Measurements from ENCODE around the gene MINK1.
A peak's percentile ranks its signal among the peaks of the same experiment; 100 is the strongest.

Gene MINK1

DNA sequence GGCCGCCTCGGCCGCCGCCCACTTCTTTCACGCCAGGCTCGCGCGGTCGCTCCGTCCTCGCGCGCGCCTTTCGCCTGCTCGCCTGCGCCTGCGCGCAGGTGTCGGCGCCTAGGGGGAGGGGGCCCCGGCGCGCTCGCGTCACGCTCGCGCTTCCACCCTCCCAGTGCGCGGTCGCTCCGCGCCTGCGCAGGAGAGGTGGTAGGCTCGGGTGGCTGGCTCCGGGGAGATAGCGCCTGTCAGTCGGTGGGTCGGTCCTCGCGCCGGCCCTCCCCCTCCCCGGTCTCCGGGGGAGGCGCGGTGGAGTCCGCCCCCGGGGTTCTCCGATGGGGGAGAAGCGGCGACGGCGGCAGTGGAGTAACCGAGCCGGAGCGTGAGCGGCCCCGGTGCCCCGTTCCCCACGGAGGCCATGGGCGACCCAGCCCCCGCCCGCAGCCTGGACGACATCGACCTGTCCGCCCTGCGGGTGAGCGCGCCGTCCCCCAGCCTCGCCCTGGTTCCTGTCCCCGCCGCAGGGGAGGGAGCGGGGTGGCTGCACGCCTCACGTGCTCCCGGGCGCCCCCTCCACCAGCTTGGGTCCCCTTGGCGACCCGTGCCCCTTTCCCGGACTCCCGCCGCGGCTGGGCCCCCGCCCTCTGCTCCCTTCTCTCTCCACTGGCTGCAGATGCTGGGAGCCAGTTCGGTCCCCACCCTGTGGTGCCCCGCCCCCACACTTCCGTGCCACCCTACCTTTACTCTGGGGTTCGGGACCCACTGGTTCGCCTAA is at the start of gene MINK1:
Gene MINK1 (plus strand): TSS at position 163 of the 763 bp plus-strand sequence. CDS start 244 bp downstream, at position 407.
- in situ Hi-C loops (cut with MboI; ENCODE audit: low pct_unique_long_range_greater_than_20kb, low sequenced_read_pairs, unreplicated experiment) = no loop called here
- peak; percentile 100 for DNase-seq (ENCODE audit: low spot score)
- TF ChIP-seq, protein P1, sequence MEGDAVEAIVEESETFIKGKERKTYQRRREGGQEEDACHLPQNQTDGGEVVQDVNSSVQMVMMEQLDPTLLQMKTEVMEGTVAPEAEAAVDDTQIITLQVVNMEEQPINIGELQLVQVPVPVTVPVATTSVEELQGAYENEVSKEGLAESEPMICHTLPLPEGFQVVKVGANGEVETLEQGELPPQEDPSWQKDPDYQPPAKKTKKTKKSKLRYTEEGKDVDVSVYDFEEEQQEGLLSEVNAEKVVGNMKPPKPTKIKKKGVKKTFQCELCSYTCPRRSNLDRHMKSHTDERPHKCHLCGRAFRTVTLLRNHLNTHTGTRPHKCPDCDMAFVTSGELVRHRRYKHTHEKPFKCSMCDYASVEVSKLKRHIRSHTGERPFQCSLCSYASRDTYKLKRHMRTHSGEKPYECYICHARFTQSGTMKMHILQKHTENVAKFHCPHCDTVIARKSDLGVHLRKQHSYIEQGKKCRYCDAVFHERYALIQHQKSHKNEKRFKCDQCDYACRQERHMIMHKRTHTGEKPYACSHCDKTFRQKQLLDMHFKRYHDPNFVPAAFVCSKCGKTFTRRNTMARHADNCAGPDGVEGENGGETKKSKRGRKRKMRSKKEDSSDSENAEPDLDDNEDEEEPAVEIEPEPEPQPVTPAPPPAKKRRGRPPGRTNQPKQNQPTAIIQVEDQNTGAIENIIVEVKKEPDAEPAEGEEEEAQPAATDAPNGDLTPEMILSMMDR (IDR thresholded peaks at IDR 0.05; ENCODE audit: extremely low read depth, insufficient read depth, missing control alignments) = no peak

DNA sequence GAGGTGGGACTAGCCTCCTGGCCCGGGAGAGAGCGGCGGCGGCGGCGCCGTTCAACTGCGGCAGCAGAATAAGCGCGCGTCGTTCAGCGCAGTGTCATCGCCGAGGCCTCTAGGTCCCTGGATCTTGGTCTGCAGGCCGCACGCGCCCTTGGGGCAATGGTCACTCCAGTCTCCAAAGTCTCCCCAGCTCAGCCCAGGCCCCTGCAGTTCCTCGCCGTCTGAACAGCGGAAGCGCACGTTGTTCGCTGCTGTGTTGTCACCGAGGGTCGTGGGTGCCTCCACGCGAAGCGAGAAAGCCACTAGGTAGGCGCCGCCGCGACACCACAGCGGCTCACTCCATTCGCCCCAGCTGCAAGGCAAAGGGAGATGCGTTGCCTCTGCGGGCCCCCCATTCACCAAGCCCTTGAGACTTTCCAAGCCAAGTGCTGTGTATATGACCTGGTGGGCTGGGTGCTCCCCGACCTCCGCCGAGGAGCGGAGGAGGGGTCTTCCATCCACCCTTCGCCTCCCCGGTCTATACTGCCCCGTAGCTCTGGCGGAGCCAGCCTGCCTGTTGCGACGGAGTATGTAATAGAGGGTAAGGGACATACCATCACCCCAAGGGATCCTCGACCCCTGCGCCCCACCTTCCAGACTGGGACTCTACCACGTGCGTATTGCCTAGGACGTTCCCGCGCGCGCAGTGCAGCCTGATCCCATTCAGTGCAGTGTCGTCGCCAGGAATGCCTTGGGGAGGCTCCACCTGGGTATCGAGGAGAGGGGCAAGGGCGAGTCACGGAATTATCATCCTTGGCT is 47.6 kb upstream of the MINK1 start:
- TF ChIP-seq, protein P1 (IDR thresholded peaks at IDR 0.05; ENCODE audit: extremely low read depth, insufficient read depth, missing control alignments) = no peak
- no peak for DNase-seq (ENCODE audit: low spot score)
- in situ Hi-C loops (cut with MboI; ENCODE audit: low pct_unique_long_range_greater_than_20kb, low sequenced_read_pairs, unreplicated experiment) = no loop called here

DNA sequence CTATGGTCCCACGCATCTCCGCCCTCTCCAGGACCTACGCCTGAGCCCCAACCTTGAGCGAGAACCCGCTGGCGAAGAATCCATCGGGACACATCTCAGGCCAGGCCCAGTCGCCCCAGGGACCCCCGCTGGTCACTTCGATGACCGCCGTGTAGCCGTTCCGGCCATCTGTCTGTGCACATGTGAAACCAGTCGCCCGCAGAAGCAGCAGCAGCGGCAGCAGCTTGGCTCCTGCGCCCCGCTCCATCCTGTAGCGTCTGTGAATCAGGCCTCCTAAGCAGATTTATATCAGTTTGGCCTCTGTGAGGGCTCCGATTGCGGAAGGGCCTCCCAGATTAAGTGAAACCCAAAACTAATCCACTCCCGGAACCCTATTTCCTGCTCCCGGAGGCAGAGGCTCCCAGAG is 47.0 kb upstream of the MINK1 start, which contains the start of gene VMO1:
Gene VMO1 (minus strand): TSS at position 259 of the 406 bp plus-strand sequence. CDS start 12 bp downstream, at position 247.
- no peak for DNase-seq (ENCODE audit: low spot score)
- in situ Hi-C loops (cut with MboI; ENCODE audit: low pct_unique_long_range_greater_than_20kb, low sequenced_read_pairs, unreplicated experiment) = no loop called here
- TF ChIP-seq, protein P1 (IDR thresholded peaks at IDR 0.05; ENCODE audit: extremely low read depth, insufficient read depth, missing control alignments) = no peak

DNA sequence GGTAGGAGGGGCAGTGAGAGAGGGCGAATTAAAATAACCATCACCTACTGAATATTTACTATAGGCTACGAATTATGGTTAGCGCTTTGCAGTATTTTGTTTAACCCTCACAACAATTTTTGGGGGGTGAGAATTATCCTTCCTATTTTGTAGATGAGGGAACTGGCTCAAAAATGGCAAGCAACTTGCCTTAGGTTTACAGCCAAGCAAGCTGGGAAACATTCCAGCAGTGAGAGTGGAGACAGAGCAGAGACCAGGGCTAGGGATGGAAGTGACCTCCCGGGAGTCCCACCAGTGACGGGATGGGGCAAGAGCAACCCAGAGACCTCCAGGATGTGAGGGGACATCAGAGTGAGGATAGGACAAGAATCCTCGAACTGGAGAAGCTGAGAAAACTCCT is 46.6 kb upstream of the MINK1 start:
- TF ChIP-seq, protein P1 (IDR thresholded peaks at IDR 0.05; ENCODE audit: extremely low read depth, insufficient read depth, missing control alignments) = no peak
- DNase-seq (ENCODE audit: low spot score) = no peak
- in situ Hi-C loops (cut with MboI; ENCODE audit: low pct_unique_long_range_greater_than_20kb, low sequenced_read_pairs, unreplicated experiment) = no loop called here

DNA sequence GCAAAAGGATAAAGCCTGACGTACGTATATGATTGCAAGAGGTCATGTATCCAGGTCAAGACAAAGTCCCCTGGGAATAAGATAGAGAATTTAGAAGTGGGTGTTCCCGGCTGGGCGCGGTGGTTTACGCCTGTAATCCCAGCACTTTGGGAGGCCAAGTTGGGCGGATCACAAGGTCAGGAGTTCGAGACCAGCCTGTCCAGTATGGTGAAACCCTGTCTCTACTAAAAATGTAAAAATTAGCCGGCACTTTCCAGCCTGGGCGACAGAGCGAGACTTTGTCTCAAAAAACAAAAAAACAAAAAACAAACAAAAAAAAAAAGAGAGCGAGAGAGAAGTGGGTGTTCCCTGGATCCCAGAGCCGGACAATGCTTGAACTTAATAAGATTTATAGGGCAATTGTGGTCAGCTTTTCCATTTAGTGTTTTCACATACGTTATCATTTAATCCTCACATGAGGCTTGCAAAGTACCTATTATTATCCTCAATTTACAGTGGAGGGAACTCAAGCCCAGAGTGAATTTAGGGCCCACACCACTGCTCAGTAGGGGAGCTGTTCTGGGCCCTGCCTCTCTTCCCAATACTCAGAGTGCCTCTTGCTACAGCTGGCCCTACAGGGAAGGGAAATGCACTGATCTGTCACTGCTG is 44.9 kb upstream of the MINK1 start:
- DNase-seq (ENCODE audit: low spot score) = no peak
- TF ChIP-seq, protein P1 (IDR thresholded peaks at IDR 0.05; ENCODE audit: extremely low read depth, insufficient read depth, missing control alignments) = no peak
- in situ Hi-C loops (cut with MboI; ENCODE audit: low pct_unique_long_range_greater_than_20kb, low sequenced_read_pairs, unreplicated experiment) = no loop called here

Measured in GM13977 (cell line).